Purkinje cell (primary cell): ENCODE results near the gene AP2B1. TPM values are rescaled to one million over a fixed set of nuclear protein-coding genes. Genes with fewer than 3 reads are reported as not detected.

ENCODE experiments used
- polyA plus RNA-seq: library from polyadenylated mRNA; unstranded; fragments of >200 nt; fragmentation: Nextera tagmentation; gene quantifications from 2 replicates; pipeline ENCODE4 v1.2.1, GENCODE V29; 2014

AP2B1 gene
- polyA plus RNA-seq, result 269 and 348 TPM in 2 replicates

DNA sequence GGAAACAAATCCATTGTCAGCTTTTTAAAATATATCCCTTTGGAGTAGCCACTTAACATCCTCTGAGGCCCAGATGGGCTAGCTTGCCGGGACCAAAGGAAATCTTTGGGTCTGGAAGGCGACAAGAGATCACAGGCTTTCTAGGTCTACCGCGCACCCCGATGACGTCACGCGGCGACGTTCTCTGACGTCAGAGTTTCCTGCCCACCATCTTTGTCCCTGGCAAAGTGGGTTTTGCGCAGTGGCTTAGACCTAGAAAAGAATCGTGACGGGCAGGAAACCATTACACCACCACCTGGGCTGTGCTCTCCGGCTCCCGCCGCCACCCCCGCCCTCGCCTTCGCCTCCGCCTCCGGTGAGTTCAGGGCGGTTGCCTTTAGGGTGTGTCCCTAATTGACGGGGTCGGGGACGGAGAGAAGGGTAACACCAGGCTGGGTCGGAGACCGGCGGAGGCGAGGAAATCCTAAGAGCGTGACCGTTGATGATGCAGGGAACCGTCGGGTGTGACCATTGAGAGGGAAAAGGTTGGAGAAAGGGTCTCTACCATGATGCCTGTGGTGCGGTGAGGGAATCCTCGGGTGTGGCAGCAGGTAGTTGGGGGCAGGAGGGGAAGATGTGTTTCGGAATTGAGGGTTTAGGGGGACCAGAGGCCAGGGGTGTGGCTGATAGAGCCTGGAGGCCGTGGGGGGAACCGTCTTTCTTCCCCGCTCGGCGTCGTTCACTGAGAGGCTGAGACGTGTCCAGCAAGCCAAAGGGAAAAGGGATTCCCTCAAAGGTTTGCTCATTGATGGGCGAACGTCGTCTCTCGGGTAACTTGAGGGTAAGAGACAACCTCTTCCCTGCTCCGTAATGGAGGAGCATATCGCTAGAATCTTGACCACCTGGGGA, at the start of gene AP2B1:
TSS of gene AP2B1 (plus strand) at position 249 of the 888 bp plus-strand sequence. CDS start 6,709 bp downstream, outside the sequence.

DNA sequence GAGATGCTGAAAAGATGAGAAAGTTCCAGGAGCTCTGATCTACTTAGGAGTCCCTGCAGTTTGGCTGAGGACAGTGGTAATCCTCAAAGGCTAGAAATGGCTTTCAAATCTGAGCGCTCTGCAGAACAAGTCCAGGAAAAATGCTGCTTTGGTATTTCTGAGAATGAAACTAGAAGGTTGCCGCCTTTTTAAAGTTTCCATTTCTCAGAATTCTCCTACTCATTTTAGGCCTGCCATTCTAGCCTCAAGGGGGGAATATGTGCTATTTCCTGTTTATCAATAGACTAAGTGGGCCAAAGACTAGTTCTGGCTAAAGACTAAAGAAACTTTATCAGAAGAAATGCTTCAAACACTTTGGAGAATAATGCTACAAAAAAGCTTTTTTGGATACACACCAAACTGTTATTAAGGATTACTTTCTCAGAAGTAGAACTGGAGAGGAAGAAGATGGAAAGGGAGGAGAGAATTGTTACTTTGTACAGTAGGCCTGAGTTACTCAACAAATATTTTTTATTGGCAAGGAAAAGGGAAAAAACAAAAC, 49.5 kb upstream of the AP2B1 start, which contains the start of gene SLFN12L:
TSS of gene SLFN12L (minus strand) at position 78 of the 541 bp plus-strand sequence. CDS start 15,314 bp downstream, outside the sequence.

DNA sequence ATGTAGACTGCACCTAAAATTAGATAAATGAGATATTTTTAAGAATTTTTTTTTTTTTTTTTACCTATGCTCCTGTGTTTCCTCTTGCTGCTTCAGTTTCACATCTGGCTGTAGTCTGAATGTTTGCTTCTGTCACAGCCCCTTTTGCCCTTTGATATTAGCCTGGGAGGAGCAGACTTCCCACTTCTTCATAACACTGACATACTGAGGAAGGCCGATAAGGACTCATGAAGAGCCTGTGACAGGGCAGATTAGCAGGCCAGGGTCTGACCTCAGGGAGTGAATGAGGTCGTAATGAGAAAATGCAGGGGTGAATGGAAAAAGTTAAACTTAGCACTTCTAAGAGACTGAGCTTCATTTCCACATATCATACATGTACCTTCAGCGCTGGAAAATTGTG, 26.4 kb upstream of the AP2B1 start, which contains the start of gene SLFN14:
TSS of gene SLFN14 (minus strand) at position 117 of the 400 bp plus-strand sequence. CDS start 2,757 bp downstream, outside the sequence.

DNA sequence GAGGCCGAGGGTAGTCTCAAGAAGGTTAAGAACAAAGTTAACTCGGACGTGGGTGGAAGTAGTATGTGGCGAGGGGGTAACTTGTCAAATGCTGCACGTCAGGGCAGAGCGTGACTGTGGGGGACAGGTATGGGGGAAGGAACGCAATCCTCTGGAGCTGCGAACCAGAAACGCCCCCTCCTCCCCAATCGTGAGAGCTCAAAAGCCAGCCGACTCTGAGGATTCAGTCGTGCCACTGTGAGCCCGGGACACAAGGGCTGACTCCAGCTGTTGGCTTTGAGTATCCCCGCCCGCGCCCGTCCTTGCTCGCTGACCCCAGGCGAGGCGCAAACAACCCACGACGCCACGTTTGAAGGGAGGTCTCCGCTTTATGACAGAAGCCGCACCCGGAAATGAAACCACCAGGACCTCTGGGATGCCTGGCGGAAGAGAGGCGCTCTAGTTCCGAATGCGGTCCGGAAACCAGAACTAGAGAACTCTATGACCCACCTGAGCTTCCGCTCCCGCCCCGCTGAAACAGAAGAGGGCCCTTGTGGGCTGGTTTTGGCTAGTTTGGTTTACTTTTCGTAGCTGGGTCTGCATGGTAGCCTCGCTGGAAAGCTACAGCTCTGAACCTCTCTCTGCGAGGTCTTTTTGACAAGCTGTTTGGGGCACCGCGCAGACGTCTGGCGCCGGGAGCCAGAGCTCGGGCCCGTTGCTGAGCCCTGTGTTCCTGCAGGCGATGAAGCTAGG, 8.8 kb upstream of the AP2B1 start, which contains the start of gene PEX12:
TSS of gene PEX12 (minus strand) at position 375 of the 732 bp plus-strand sequence. CDS start 550 bp downstream, outside the sequence.

DNA sequence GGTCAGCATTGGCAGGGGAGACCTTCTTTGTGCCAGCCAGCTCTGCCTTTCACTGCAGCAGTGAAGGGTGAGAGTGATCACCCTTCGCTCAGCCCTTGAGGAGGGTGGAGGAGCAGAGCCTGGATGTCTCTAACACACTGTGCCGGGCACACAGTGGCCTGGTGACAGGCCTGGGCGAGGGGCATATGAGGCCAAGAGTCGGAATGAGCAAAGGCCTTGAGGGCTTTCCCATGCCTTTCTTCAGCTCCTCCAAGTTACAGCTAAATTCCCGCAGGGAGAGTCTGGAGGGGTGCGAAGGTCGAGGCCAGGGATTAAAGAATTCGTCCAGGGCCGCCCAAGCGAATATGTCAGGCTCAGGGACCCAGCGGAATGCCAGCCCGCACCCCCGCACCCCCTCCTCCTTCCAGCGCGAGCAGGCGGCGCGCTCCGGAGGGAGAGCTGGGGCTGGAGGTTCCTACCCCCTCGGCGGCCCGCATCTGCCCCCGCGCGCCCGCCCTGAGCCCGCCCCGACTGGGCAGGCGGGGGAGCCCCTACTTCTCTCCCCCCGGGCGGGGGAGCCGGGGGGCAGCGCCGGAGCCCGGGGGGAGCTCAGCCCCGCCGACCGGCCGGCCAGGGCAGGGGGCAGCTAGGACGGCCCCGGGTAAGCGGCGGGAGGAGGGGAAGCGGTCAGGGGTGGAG, 144.3 kb downstream of the AP2B1 start, which contains the start of gene RASL10B:
TSS of gene RASL10B (plus strand) at position 401 of the 678 bp plus-strand sequence. CDS start 3,546 bp downstream, outside the sequence.

DNA sequence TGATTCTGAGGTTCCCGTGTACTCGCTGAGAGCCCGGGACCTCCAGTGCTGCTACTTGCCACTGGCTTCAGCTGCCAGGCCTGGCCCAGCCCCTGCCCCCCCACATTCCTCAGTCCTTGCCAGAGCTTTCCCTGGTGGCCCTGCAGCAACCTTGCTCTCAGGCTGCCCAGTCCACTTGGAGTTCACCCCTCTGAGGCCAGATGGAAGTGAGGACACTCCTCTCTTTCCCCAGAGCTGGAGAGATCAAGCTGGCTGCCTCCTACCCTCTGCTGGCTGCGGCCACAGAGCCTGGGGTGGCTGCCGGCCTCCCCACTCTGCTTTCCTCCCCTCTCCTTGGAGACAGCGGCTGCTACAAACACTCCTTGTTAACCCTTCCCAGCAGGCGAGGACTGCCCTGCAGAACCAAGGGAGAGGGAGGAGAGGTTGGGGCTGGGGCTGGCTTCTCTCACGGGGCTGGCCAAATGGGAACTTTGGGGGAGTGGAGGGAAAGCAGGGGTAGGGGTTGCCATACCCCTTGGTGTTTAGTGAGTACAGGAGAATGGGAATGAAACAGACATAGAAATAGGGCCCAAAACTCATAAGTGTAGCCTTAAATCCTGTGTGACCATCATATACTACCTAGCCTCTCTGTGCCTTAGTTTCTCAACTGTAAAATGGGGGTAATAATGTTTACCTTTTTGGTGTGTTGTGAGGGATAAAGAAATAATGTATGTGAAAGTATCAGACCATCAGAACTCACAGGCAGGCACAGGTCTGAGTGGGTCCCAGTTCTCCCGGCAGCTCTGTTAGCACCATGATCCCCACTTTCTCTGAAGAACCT, 166.0 kb downstream of the AP2B1 start, which contains the start of gene GAS2L2:
TSS of gene GAS2L2 (minus strand) at position 295 of the 820 bp plus-strand sequence. CDS start 389 bp downstream, outside the sequence.

DNA sequence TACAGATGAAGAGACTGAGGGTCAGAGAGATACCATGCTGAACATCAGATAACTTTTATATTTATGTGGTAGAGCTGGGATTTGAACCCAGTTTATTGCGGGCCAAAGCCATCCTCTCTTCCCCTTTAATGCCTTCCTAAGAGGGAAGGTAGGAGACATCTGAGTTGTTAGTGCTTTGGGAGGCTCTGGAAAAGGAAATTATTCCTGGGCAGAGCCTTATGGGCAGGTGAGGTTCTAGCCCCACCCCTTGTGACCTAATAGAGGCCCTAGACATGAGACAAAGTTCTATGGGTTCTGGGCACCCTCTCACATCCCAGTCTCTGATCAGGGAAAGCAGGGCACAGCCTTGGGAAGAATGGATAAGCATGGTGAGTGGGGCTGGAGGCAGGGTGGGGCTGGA, 173.5 kb downstream of the AP2B1 start, which contains the start of gene C17orf50:
TSS of gene C17orf50 (plus strand) at position 301 of the 400 bp plus-strand sequence. CDS start at position 356, 55 bp downstream.

Other genes starting within 250 kb of the AP2B1 start
- 0.27 and 0.59 TPM in 2 replicates for gene SLFN11, start 213.7 kb upstream of the AP2B1 start, polyA plus RNA-seq
- gene SLFN12, start 154.8 kb upstream of the AP2B1 start, polyA plus RNA-seq, result 0.36 TPM in 1 of 2 replicates, not detected in the other
- not detected in 2 replicates for gene SLFN13, start 138.6 kb upstream of the AP2B1 start, polyA plus RNA-seq
- gene SLFN12L, start 49.6 kb upstream of the AP2B1 start, polyA plus RNA-seq, result not detected in 2 replicates
- gene SLFN14, start 26.5 kb upstream of the AP2B1 start, polyA plus RNA-seq, result not detected in 2 replicates
- 9.9 and 11.2 TPM in 2 replicates for gene PEX12, start 8.8 kb upstream of the AP2B1 start, polyA plus RNA-seq
- gene RASL10B, start 144.3 kb downstream of the AP2B1 start, polyA plus RNA-seq, result 0.66 and 1.7 TPM in 2 replicates
- not detected in 2 replicates for gene GAS2L2, start 165.9 kb downstream of the AP2B1 start, polyA plus RNA-seq
- gene C17orf50, start 173.6 kb downstream of the AP2B1 start, polyA plus RNA-seq, result not detected in 2 replicates
- gene MMP28, start 208.3 kb downstream of the AP2B1 start, polyA plus RNA-seq, result 0.66 and 2.0 TPM in 2 replicates
- gene TAF15, start 222.2 kb downstream of the AP2B1 start, polyA plus RNA-seq, result 11.4 and 35.2 TPM in 2 replicates